ENCODE results near the gene SCOC. TPM values are rescaled to one million over a fixed set of nuclear protein-coding genes. Genes with fewer than 3 reads are reported as not detected.
A peak's percentile ranks its signal among the peaks of the same experiment; 100 is the strongest.

The SCOC gene
- total RNA-seq, 4 donors from 2014 or later = 35.1 to 103 (median 64.2) TPM

GRCh38 chr4:140367738-140368137 is 5.7 kb upstream of the SCOC start:
- DNase-seq = no peak
- intact Hi-C loops (cut with DNase I; ENCODE audit: low total_unique reads) = loop anchor here (10.0 kb wide), 1 partner anchor 477 kb away; no protein-coding TSS in a partner anchor
- Histone ChIP-seq H3K9me3 (no peaks in the 10 kb centered on the region), H3K27ac (no peak overlapping the region), H3K27me3 (no peaks in the 10 kb centered on the region), H3K4me3 (no peak overlapping the region), H3K36me3 (no peaks in the 10 kb centered on the region), H3K4me1 (no peaks in the 10 kb centered on the region)
- TF ChIP-seq POLR2A (IDR thresholded peaks at IDR 0.05) (no peak), CTCF (IDR thresholded peaks at IDR 0.05) (no peak)

- Histone ChIP-seq H3K27me3 (no peaks in the 10 kb centered on the region), H3K9me3 (no peaks in the 10 kb centered on the region), H3K27ac (no peak overlapping the region), H3K4me1 (no peaks in the 10 kb centered on the region), H3K4me3 (no peak overlapping the region), H3K36me3 (no peaks in the 10 kb centered on the region)
- no peak for DNase-seq
- intact Hi-C loops (cut with DNase I; ENCODE audit: low total_unique reads) = loop anchor here (10.0 kb wide), 1 partner anchor 476 kb away; no protein-coding TSS in a partner anchor
- TF ChIP-seq CTCF (IDR thresholded peaks at IDR 0.05) = no peak
- no peak for TF ChIP-seq POLR2A (IDR thresholded peaks at IDR 0.05)
Measured at GRCh38 chr4:140368686-140369085, 4.8 kb upstream of the SCOC start.

GRCh38 chr4:140372751-140373327 is 607 bp upstream of the SCOC start:
- intact Hi-C loops (cut with DNase I; ENCODE audit: low total_unique reads) = no loop called here
- Histone ChIP-seq H3K4me1 (peaks cover 0 to 6% of the 10 kb centered on the region in 2 donors), H3K9me3 (no peaks in the 10 kb centered on the region), H3K27ac (peak overlapping the region; percentile 77 to 85), H3K4me3 (peak overlapping the region; percentile 47 to 100), H3K27me3 (no peaks in the 10 kb centered on the region), H3K36me3 (no peaks in the 10 kb centered on the region)
- TF ChIP-seq POLR2A (IDR thresholded peaks at IDR 0.05) = no peak
- peak in 1 of 4 experiments; percentile 41 for TF ChIP-seq CTCF (IDR thresholded peaks at IDR 0.05)
- no peak for DNase-seq

- DNase-seq = no peak
- intact Hi-C loops (cut with DNase I; ENCODE audit: low total_unique reads) = no loop called here
- H3K4me3 ChIP-seq = peak overlapping the region; percentile 68 to 100
Measured at GRCh38 chr4:140374130-140374477, 658 bp downstream of the SCOC start.

More at GRCh38 chr4:140374130-140374477, 658 bp downstream of the SCOC start:
- Histone ChIP-seq H3K36me3 (no peaks in the 10 kb centered on the region), H3K9me3 (no peaks in the 10 kb centered on the region), H3K27me3 (no peaks in the 10 kb centered on the region), H3K27ac (peak overlapping the region; percentile 91 to 93), H3K4me1 (peaks cover 0 to 6% of the 10 kb centered on the region in 2 donors)
- TF ChIP-seq CTCF (IDR thresholded peaks at IDR 0.05) = no peak
- TF ChIP-seq POLR2A (IDR thresholded peaks at IDR 0.05) = no peak

All from uterus (tissue), 4 donors.